ENCODE results near the gene MRPL14.

- no peak for TF ChIP-seq EZH2 (IDR thresholded peaks at IDR 0.05)
- no peak for TF ChIP-seq POLR2AphosphoS5 (IDR thresholded peaks at IDR 0.05; ENCODE audit: borderline replicate concordance, low read depth, low read length)
- no peak for TF ChIP-seq FOXP2 (optimal IDR thresholded peaks at IDR 0.05; ENCODE audit: control extremely low read depth, extremely low read length, insufficient read depth)
Measured at GRCh38 chr6:44167567-44167966, 40.3 kb upstream of the MRPL14 start.
